ENCODE results near the gene GREM2. TPM values are rescaled to one million over a fixed set of nuclear protein-coding genes. Genes with fewer than 3 reads are reported as not detected.

Gene GREM2
- total RNA-seq, 1 experiment from 2014 or later: not detected

GRCh38 chr1:240567066-240567465 lies 44.9 kb downstream of the GREM2 start:
- Mint-ChIP-seq H3K4me1 (ENCODE audit: insufficient read depth, unreplicated experiment) (no peaks in the 10 kb centered on the region), H3K27me3 (ENCODE audit: insufficient read depth, unreplicated experiment) (no peaks in the 10 kb centered on the region), H3K27ac (ENCODE audit: low read depth, unreplicated experiment) (no peak overlapping the region), H3K9me3 (ENCODE audit: unreplicated experiment) (no peaks in the 10 kb centered on the region), H3K36me3 (ENCODE audit: insufficient read depth, unreplicated experiment) (no peaks in the 10 kb centered on the region), H3K4me3 (ENCODE audit: unreplicated experiment) (no peak overlapping the region)
- CTCF ChIA-PET: no interaction called here
- POLR2A ChIA-PET: interaction anchor here (0.6 kb wide), 1 partner anchor 112 kb away, joined by 3 read pairs; no protein-coding TSS in a partner anchor
- TF ChIP-seq CTCF (IDR thresholded peaks at IDR 0.05; ENCODE audit: unreplicated experiment): no peak
- no peak for DNase-seq (ENCODE audit: unreplicated experiment)
- no TSS peak for BruUV-seq (replicated peaks)
- intact Hi-C loops (cut with micrococcal nuclease): no loop called here

GRCh38 chr1:240562779-240563178 lies 49.2 kb downstream of the GREM2 start:
- BruUV-seq (replicated peaks): no TSS peak
- peaks cover 5% of the 10 kb centered on the region for H3K9me3 Mint-ChIP-seq (ENCODE audit: unreplicated experiment)
- TF ChIP-seq CTCF (IDR thresholded peaks at IDR 0.05; ENCODE audit: unreplicated experiment): no peak
- DNase-seq (ENCODE audit: unreplicated experiment): no peak
- intact Hi-C loops (cut with micrococcal nuclease): no loop called here
- no peak overlapping the region for H3K27ac Mint-ChIP-seq (ENCODE audit: low read depth, unreplicated experiment)
- H3K4me3 Mint-ChIP-seq (ENCODE audit: unreplicated experiment): no peak overlapping the region
- CTCF ChIA-PET: interaction anchor here (0.6 kb wide), 1 partner anchor 22 kb away, joined by 5 read pairs; no protein-coding TSS in a partner anchor
- H3K36me3 Mint-ChIP-seq (ENCODE audit: insufficient read depth, unreplicated experiment): no peaks in the 10 kb centered on the region
- H3K27me3 Mint-ChIP-seq (ENCODE audit: insufficient read depth, unreplicated experiment): no peaks in the 10 kb centered on the region
- no peaks in the 10 kb centered on the region for H3K4me1 Mint-ChIP-seq (ENCODE audit: insufficient read depth, unreplicated experiment)
- POLR2A ChIA-PET: no interaction called here

GRCh38 chr1:240562111-240562590 lies 49.8 kb downstream of the GREM2 start:
- no peak overlapping the region for H3K27ac Mint-ChIP-seq (ENCODE audit: low read depth, unreplicated experiment)

GRCh38 chr1:240559781-240560180 lies 52.2 kb downstream of the GREM2 start:
- ChIA-PET POLR2A (no interaction called here), CTCF (interaction anchor here (0.6 to 0.8 kb wide), 2 partner anchors 10 to 292 kb away, joined by 3 to 6 read pairs; no protein-coding TSS in a partner anchor)
- intact Hi-C loops (cut with micrococcal nuclease): no loop called here
- Mint-ChIP-seq H3K27ac (ENCODE audit: low read depth, unreplicated experiment) (no peak overlapping the region), H3K4me3 (ENCODE audit: unreplicated experiment) (no peak overlapping the region), H3K27me3 (ENCODE audit: insufficient read depth, unreplicated experiment) (no peaks in the 10 kb centered on the region), H3K36me3 (ENCODE audit: insufficient read depth, unreplicated experiment) (no peaks in the 10 kb centered on the region), H3K4me1 (ENCODE audit: insufficient read depth, unreplicated experiment) (no peaks in the 10 kb centered on the region), H3K9me3 (ENCODE audit: unreplicated experiment) (peaks cover 7% of the 10 kb centered on the region)
- no TSS peak for BruUV-seq (replicated peaks)
- DNase-seq (ENCODE audit: unreplicated experiment): no peak
- no peak for TF ChIP-seq CTCF (IDR thresholded peaks at IDR 0.05; ENCODE audit: unreplicated experiment)

More at GRCh38 chr1:240562111-240562590, 49.8 kb downstream of the GREM2 start:
- peak; percentile 28 for DNase-seq (ENCODE audit: unreplicated experiment)
- Mint-ChIP-seq H3K9me3 (ENCODE audit: unreplicated experiment) (peaks cover 7% of the 10 kb centered on the region), H3K27me3 (ENCODE audit: insufficient read depth, unreplicated experiment) (no peaks in the 10 kb centered on the region), H3K36me3 (ENCODE audit: insufficient read depth, unreplicated experiment) (no peaks in the 10 kb centered on the region), H3K4me1 (ENCODE audit: insufficient read depth, unreplicated experiment) (no peaks in the 10 kb centered on the region), H3K4me3 (ENCODE audit: unreplicated experiment) (no peak overlapping the region)
- ChIA-PET CTCF (interaction anchor here (0.6 to 0.7 kb wide), 2 partner anchors 924 to 969 kb away, joined by 3 read pairs; no protein-coding TSS in a partner anchor), POLR2A (no interaction called here)
- intact Hi-C loops (cut with micrococcal nuclease): no loop called here
- no peak for TF ChIP-seq CTCF (IDR thresholded peaks at IDR 0.05; ENCODE audit: unreplicated experiment)
- BruUV-seq (replicated peaks): no TSS peak

Data from MCF 10A (cell line).